H9 (cell line): ENCODE results near the gene B4GALT1. TPM values are rescaled to one million over a fixed set of nuclear protein-coding genes. Genes with fewer than 3 reads are reported as not detected.

Experiments used
- DNase-seq: peaks from one replicate; pipeline ENCODE4 v3.0.0-alpha.2; 2017
- H2AFZ ChIP-seq: one replicate; pipeline ENCODE4 v1.6.1; 2013; ENCODE audit warnings: mild to moderate bottlenecking, low read length, control low read depth, moderate library complexity
- H2AK5ac ChIP-seq: 2 replicates; pipeline ENCODE4 v1.6.1; 2013; ENCODE audit warnings: low read length, control low read depth, mixed read lengths; ENCODE audit not compliant: insufficient read length
- H2BK120ac ChIP-seq: one replicate; pipeline ENCODE4 v1.6.1; 2013; ENCODE audit warnings: low read depth, mild to moderate bottlenecking, low read length, control low read depth, inconsistent platforms; ENCODE audit not compliant: poor library complexity, severe bottlenecking
- H2BK12ac ChIP-seq: 2 replicates; pipeline ENCODE4 v1.6.1; 2013; ENCODE audit warnings: low read length, control low read depth, mixed read lengths, low read depth; ENCODE audit not compliant: insufficient read length
- H2BK15ac ChIP-seq: 2 replicates; pipeline ENCODE4 v1.6.1; 2013; ENCODE audit warnings: low read depth, low read length, control low read depth
- H2BK20ac ChIP-seq: one replicate; pipeline ENCODE4 v1.6.1; 2013; ENCODE audit warnings: low read depth, mild to moderate bottlenecking, low read length, control low read depth, inconsistent platforms; ENCODE audit not compliant: poor library complexity, severe bottlenecking
- H2BK5ac ChIP-seq: 2 replicates; pipeline ENCODE4 v1.6.1; 2013; ENCODE audit warnings: low read length, control low read depth, mixed read lengths; ENCODE audit not compliant: insufficient read length
- H3K14ac ChIP-seq: 2 replicates; pipeline ENCODE4 v1.6.1; 2013; ENCODE audit warnings: low read length, control low read depth; ENCODE audit not compliant: insufficient read depth
- H3K18ac ChIP-seq: 2 replicates; pipeline ENCODE4 v1.6.1; 2013; ENCODE audit warnings: low read depth, mild to moderate bottlenecking, mixed read lengths, low read length, control low read depth; ENCODE audit not compliant: insufficient read length
- H3K23ac ChIP-seq: 2 replicates; pipeline ENCODE4 v1.6.1; 2013; ENCODE audit warnings: low read length, control low read depth, mixed read lengths, low read depth; ENCODE audit not compliant: insufficient read length
- H3K23me2 ChIP-seq: 2 replicates; pipeline ENCODE4 v1.6.1; 2013; ENCODE audit warnings: low read depth, mild to moderate bottlenecking, mixed read lengths, low read length, control low read depth; ENCODE audit not compliant: insufficient read length, poor library complexity, severe bottlenecking
- H3K27ac ChIP-seq: 2 replicates; pipeline ENCODE4 v1.5.1; 2013; ENCODE audit warnings: low read length, control low read depth, mixed read lengths, low read depth; ENCODE audit not compliant: insufficient read length
- H3K27me3 ChIP-seq: 2 replicates; pipeline ENCODE4 v1.6.1; 2013; ENCODE audit warnings: low read length, control low read depth, inconsistent platforms; ENCODE audit not compliant: insufficient read depth
- H3K4ac ChIP-seq: 2 replicates; pipeline ENCODE4 v1.6.1; 2013; ENCODE audit warnings: low read depth, mild to moderate bottlenecking, control low read depth, inconsistent platforms, low read length, moderate library complexity
- H3K4me1 ChIP-seq: 2 replicates; pipeline ENCODE4 v1.6.1; 2013; ENCODE audit warnings: low read length, control low read depth, inconsistent platforms; ENCODE audit not compliant: insufficient read depth
- H3K4me2 ChIP-seq: 2 replicates; pipeline ENCODE4 v1.6.1; 2013; ENCODE audit warnings: low read length, control low read depth, mixed read lengths; ENCODE audit not compliant: insufficient read length, insufficient read depth
- H3K56ac ChIP-seq: 2 replicates; pipeline ENCODE4 v1.6.1; 2013; ENCODE audit warnings: low read depth, mild to moderate bottlenecking, mixed read lengths, low read length, control low read depth; ENCODE audit not compliant: insufficient read length
- H3K79me1 ChIP-seq: 2 replicates; pipeline ENCODE4 v1.6.1; 2013; ENCODE audit warnings: low read depth, mild to moderate bottlenecking, moderate library complexity, low read length, control low read depth, inconsistent platforms; ENCODE audit not compliant: insufficient read depth, poor library complexity, severe bottlenecking
- H3K79me2 ChIP-seq: 2 replicates; pipeline ENCODE4 v1.6.1; 2013; ENCODE audit warnings: low read length, control low read depth, inconsistent platforms; ENCODE audit not compliant: insufficient read depth
- H3K9ac ChIP-seq: 2 replicates; pipeline ENCODE4 v1.6.1; 2013; ENCODE audit warnings: low read length, control low read depth, mixed read lengths; ENCODE audit not compliant: insufficient read length; ENCODE audit errors: extremely low read depth
- H3K9me3 ChIP-seq: one replicate; pipeline ENCODE4 v1.6.1; 2013; ENCODE audit warnings: low read depth, low read length, inconsistent platforms; ENCODE audit not compliant: control insufficient read depth
- H3T11ph ChIP-seq: one replicate; pipeline ENCODE4 v1.6.1; 2013; ENCODE audit warnings: mild to moderate bottlenecking, low read length, control low read depth, inconsistent platforms
- H4K20me1 ChIP-seq: one replicate; pipeline ENCODE4 v1.6.1; 2013; ENCODE audit not compliant: control insufficient read depth, insufficient read length, insufficient read depth
- H4K5ac ChIP-seq: 2 replicates; pipeline ENCODE4 v1.6.1; 2013; ENCODE audit warnings: low read depth, mild to moderate bottlenecking, mixed read lengths, low read length, control low read depth; ENCODE audit not compliant: insufficient read length
- H4K8ac ChIP-seq: replicated peaks from 2 replicates; pipeline ENCODE4 v1.6.1; 2013; ENCODE audit warnings: low read length, control low read depth, mixed read lengths, low read depth; ENCODE audit not compliant: insufficient read length
- H4K91ac ChIP-seq: 2 replicates; pipeline ENCODE4 v1.6.1; 2013; ENCODE audit warnings: low read depth, mild to moderate bottlenecking, moderate library complexity, mixed read lengths, low read length, control low read depth; ENCODE audit not compliant: insufficient read length
- H3K27ac Mint-ChIP-seq, 3 experiments: 2 replicates in 2 of 3; 3 replicates in 1 of 3; pipeline ENCODE4 v1.8.0; 2020 to 2021; ENCODE audit warnings: mixed read lengths in 3 of 3, mild to moderate bottlenecking in 1 of 3, moderate library complexity in 1 of 3
- H3K27me3 Mint-ChIP-seq: 2 replicates; pipeline ENCODE4 v1.8.0; 2021; ENCODE audit warnings: low read depth, mild to moderate bottlenecking, moderate library complexity, mixed read lengths
- H3K36me3 Mint-ChIP-seq, 3 experiments: 2 replicates in 2 of 3; 3 replicates in 1 of 3; pipeline ENCODE4 v1.8.0; 2020 to 2021; ENCODE audit warnings: low read depth in 3 of 3, mixed read lengths in 3 of 3; ENCODE audit not compliant: insufficient read depth in 1 of 3
- H3K4me1 Mint-ChIP-seq, 2 experiments: 2 replicates each; pipeline ENCODE4 v1.8.0; 2020; ENCODE audit warnings: mixed read lengths in 2 of 2
- H3K4me3 Mint-ChIP-seq, 2 experiments: 2 replicates in 1 of 2; 3 replicates in 1 of 2; pipeline ENCODE4 v1.8.0; 2020 to 2021; ENCODE audit warnings: mild to moderate bottlenecking in 2 of 2, mixed read lengths in 2 of 2, moderate library complexity in 1 of 2
- H3K9me3 Mint-ChIP-seq, 2 experiments: 2 replicates in 1 of 2; 3 replicates in 1 of 2; pipeline ENCODE4 v1.8.0; 2020; ENCODE audit warnings: mild to moderate bottlenecking in 2 of 2, mixed read lengths in 2 of 2, moderate library complexity in 1 of 2
- CTCF ChIP-seq: fragments of 200-600 bp; sonication (generic); conservative IDR thresholded peaks from 3 replicates; pipeline ENCODE4 v1.8.0; 2021; ENCODE audit warnings: antibody characterized with exemption, mild to moderate bottlenecking
- WGBS: extraction: QIAGEN DNeasy Blood & Tissue Kit; methylation state at CpG from one replicate; pipeline ENCODE4 v1.1.7; 2013; ENCODE audit warnings: missing lambda C conversion rate, low lambda C conversion rate, mixed read lengths; ENCODE audit not compliant: insufficient read length; ENCODE audit errors: extremely low coverage; 5-methylcytosine and 5-hydroxymethylcytosine counted together
- total RNA-seq: library from RNA; stranded (reverse); gene quantifications from 2 replicates; pipeline ENCODE4 v1.2.1, GENCODE V29; 2021

B4GALT1 gene
- total RNA-seq, 1 experiment from 2014 or later: 15.3 TPM

- Histone ChIP-seq H2BK12ac (no peak overlapping the region), H2BK120ac (no peak overlapping the region), H4K20me1 (no peaks in the 10 kb centered on the region), H3K27me3 (no peaks in the 10 kb centered on the region), H3K27ac (no peak overlapping the region), H3K18ac (no peak overlapping the region), H3K23ac (no peak overlapping the region), H3K9ac (no peak overlapping the region), H3T11ph (no peak overlapping the region), H2BK5ac (no peak overlapping the region), H3K14ac (no peak overlapping the region), H3K79me1 (no peaks in the 10 kb centered on the region), H2BK20ac (no peak overlapping the region), H3K4ac (no peak overlapping the region), H3K56ac (no peak overlapping the region), H2AFZ (no peak overlapping the region), H2BK15ac (no peak overlapping the region), H4K5ac (no peak overlapping the region), H4K91ac (no peak overlapping the region), H3K23me2 (no peaks in the 10 kb centered on the region), H4K8ac (no peak overlapping the region), H2AK5ac (no peak overlapping the region), H3K79me2 (no peaks in the 10 kb centered on the region), H3K9me3 (no peaks in the 10 kb centered on the region), H3K4me1 (no peaks in the 10 kb centered on the region; the same call in 1 of the 2 replicates), H3K4me2 (no peak overlapping the region)
- H3K27ac Mint-ChIP-seq: no peak overlapping the region
- no peaks in the 10 kb centered on the region for H3K36me3 Mint-ChIP-seq
- DNase-seq: no peak
- no peak for TF ChIP-seq CTCF
- no peak overlapping the region for H3K4me3 Mint-ChIP-seq
- peaks cover 23 to 36% of the 10 kb centered on the region in 2 experiments for H3K4me1 Mint-ChIP-seq
- WGBS: no CpG with 5 or more reads among the region's 3 CpGs
- no peaks in the 10 kb centered on the region for H3K9me3 Mint-ChIP-seq
- H3K27me3 Mint-ChIP-seq: no peaks in the 10 kb centered on the region
Observed at GRCh38 chr9:33108472-33108871, 58.7 kb downstream of the B4GALT1 start.
